Choroid plexus epithelial cell (primary cell): ENCODE results near the gene PGM5.
A peak's percentile ranks its signal among the peaks of the same experiment; 100 is the strongest.
"Not testable (repeated sequence)": the region's sequence is repeated elsewhere in the genome, so short reads cannot be mapped to it uniquely, and the experiment has no call there.

Source experiments
- DNase-seq: peaks from one replicate; pipeline ENCODE4 v3.0.0-alpha.2; 2010; ENCODE audit warnings: low read depth
- H3K4me3 ChIP-seq: 2 replicates; pipeline ENCODE4 v1.5.1; 2011; ENCODE audit warnings: low read depth, mild to moderate bottlenecking, control low read depth, low read length, moderate library complexity

PGM5 gene

GRCh38 chr9:68356380-68357118 lies at the start of gene PGM5:
Gene PGM5, plus strand, starts transcription at chr9:68356611. Its CDS starts 517 bp downstream, at chr9:68357128.
- DNase-seq: not testable (repeated sequence)
- H3K4me3 ChIP-seq: peak within 1 kb of the TSS; percentile 43

- not testable (repeated sequence) for H3K4me3 ChIP-seq, DNase-seq
Measured at GRCh38 chr9:68307127-68307526, 49.3 kb upstream of the PGM5 start.

- not testable (repeated sequence) for DNase-seq, H3K4me3 ChIP-seq
Measured at GRCh38 chr9:68307654-68308053, 48.8 kb upstream of the PGM5 start.

DNA sequence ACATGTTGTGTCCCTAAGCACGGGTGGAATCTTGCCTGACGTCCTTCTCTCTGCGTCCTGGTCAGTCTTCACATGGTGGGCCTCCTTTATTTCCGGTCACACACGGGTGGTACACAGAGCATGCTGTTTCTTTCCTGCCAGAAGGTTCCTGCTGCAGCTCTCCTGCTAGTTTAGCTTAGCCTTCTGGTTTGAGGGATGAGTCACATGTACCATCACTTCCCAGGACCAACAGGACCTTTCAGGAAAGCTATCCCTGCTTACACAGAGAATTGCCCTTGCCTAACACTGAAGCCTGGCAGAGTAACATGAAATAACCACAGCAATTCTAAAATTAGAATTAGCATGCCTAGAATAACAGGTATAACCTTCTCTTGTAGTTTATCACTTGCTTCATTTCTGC lies 45.2 kb upstream of the PGM5 start:
- not testable (repeated sequence) for DNase-seq, H3K4me3 ChIP-seq

DNA sequence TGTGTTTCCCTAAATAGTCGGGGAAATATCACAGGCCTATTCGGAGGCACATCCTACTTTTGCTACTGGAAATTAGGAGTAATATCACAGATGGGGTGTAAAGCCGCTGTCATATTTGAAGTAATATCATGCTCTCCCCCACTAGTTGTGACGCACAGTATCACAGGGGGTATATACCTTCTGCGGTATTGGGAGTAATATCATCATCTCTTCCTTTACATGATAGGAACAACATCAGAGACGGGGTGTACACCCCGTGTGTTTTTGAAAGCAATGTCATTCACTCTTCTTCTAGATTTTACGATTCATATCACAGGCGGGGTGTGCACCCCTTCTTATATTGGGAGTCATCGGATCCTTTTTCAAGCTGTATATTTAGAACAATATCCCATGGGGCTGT lies 38.2 kb upstream of the PGM5 start:
- not testable (repeated sequence) for H3K4me3 ChIP-seq, DNase-seq

DNA sequence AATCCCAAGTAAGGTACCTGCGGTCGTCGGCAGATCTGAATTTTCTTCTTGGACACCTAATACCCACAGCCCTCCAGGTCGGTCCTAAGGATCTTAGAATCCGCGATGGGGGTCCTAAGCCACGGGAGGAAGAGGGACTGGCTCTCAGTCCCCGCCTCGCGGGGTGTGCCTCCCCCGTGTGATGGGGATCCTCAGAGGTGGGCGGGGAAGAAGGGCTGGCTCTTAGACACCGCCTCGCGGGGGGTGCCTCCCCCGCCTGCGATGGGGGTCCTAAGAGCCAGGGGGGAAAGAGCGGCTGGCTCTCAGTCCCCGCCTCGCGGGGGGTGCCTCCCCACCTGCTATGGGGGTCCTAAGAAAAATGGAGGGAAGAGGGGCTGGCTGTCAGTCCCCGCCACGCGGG lies 32.7 kb upstream of the PGM5 start:
- H3K4me3 ChIP-seq, DNase-seq: not testable (repeated sequence)

GRCh38 chr9:68324518-68324917 lies 31.9 kb upstream of the PGM5 start:
- not testable (repeated sequence) for DNase-seq, H3K4me3 ChIP-seq

- H3K4me3 ChIP-seq, DNase-seq: not testable (repeated sequence)
Measured at GRCh38 chr9:68329106-68329505, 27.3 kb upstream of the PGM5 start.

DNA sequence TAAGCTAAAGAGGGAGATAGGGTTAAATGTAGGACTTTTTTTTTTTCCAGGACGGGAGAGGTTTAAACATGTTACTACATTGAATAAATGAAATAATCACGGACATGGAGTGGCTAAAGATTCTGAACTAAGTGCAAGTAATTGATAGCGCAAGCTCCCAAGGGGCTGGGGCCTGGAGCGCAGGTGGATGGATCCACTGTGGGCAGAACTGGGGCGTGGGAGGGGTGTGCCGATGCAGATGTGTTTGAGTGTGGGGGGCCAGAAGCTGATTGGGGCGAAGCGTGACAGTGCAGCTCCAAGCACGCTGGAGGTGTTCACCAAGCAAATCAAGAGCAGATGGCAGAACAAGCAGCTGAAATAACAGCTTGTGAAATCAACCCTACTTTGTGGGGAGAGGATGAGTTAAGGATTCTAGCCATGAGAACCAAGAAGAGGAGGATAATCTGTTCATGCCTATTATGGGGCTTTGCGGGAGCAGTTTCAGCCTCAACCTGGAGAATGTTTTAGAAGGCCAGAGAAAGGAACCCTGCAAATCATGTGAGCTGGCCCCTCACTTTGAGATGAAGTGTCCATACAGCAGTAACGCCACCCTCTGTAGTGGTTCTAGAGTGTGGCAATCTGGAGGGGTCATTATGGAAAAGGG lies 25.8 kb upstream of the PGM5 start:
- DNase-seq, H3K4me3 ChIP-seq: not testable (repeated sequence)

- not testable (repeated sequence) for H3K4me3 ChIP-seq, DNase-seq
Measured at GRCh38 chr9:68332122-68332521, 24.3 kb upstream of the PGM5 start.

DNA sequence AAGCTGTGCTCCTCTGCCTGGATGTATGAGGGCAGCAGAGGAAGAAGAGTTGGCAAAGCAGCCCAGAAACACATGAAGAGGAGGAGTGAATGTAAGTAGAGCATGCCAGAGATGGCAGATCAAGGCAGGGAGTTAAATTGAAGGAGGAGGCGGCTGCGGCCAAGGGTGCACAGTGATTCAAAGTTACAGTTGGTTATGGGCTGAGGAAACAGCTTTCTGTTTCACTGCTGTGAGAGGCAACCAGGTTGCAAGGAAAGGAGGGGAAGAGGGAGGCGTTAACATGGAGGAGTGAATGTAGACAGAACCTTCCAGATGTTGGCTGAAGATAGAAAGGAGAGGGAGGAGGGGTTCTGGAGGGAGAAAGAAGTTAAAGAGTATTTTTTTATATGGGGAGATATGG lies 20.5 kb upstream of the PGM5 start:
- H3K4me3 ChIP-seq: not testable (repeated sequence)

GRCh38 chr9:68336639-68337339 lies 19.6 kb upstream of the PGM5 start:
- not testable (repeated sequence) for DNase-seq

More for the DNA sequence above, 20.5 kb upstream of the PGM5 start:
- not testable (repeated sequence) for DNase-seq

GRCh38 chr9:68338000-68338399 lies 18.4 kb upstream of the PGM5 start:
- not testable (repeated sequence) for H3K4me3 ChIP-seq, DNase-seq

More at GRCh38 chr9:68336639-68337339, 19.6 kb upstream of the PGM5 start:
- H3K4me3 ChIP-seq: not testable (repeated sequence)

GRCh38 chr9:68342265-68343025 lies 14.0 kb upstream of the PGM5 start:
- H3K4me3 ChIP-seq, DNase-seq: not testable (repeated sequence)

DNA sequence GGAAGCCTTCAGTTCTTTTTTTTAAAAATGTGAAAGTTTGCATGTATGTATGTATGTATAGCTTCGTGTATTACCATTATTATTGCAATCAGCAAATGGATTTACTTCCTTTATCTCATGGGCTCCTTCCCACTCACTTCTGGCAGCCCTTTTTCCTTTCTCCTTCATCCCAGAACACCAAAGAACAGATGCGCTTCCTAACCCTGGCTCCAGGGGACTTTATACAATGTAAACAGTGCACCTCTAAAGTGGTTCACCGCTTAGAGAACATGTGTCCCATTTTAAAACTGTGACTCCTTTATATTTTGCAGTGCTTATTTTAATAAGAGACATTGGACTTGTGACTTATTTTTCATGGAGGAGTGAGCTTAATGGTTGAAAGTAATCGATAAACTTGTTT lies 13.2 kb upstream of the PGM5 start:
- not testable (repeated sequence) for H3K4me3 ChIP-seq, DNase-seq

GRCh38 chr9:68343992-68344391 lies 12.4 kb upstream of the PGM5 start:
- H3K4me3 ChIP-seq, DNase-seq: not testable (repeated sequence)

DNA sequence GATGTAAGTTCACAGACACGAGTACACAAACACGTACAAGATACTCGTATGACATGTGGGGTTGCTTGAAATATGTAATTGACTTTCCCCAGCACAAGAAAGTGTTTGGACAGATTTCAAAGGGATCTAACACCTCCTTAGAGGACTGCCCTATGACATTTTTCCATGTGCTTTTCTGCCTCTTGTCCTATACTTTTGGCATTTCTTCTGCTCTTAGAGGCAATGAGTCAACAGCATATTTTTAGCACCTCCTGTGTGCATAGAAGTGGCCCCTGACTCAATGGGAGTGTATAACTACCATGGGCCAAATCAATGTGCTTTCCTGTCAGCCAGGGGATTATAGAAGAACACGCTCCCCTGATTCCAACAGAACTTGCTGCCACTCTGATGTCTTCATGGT lies 4.7 kb upstream of the PGM5 start:
- not testable (repeated sequence) for DNase-seq, H3K4me3 ChIP-seq

- not testable (repeated sequence) for H3K4me3 ChIP-seq
Measured at GRCh38 chr9:68355993-68356379, 425 bp upstream of the PGM5 start.

DNA sequence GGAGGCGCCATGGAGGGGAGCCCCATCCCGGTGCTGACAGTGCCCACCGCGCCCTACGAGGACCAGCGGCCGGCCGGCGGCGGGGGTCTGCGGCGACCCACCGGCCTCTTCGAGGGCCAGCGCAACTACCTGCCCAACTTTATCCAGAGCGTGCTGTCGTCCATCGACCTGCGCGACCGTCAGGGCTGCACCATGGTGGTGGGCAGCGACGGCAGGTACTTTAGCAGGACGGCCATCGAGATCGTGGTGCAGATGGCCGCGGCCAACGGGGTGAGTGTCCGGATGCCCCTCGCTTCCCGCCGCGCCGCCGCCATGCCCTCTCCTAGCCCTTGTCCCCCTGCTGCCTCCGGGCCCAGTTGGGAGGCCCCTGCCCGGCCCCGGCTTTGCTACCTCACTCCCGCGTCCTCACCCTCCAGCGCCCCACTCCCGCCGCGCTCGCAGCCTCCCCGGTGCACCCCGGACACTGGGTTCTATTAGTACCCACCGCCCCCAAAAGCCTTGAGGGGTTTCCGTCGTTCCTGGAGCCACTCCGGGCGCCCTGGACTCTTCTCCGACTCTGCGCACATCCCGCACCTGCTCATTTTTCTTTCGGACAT lies 806 bp downstream of the PGM5 start:
- not testable (repeated sequence) for DNase-seq
- peak overlapping the region; percentile 43 for H3K4me3 ChIP-seq

More at GRCh38 chr9:68355993-68356379, 425 bp upstream of the PGM5 start:
- not testable (repeated sequence) for DNase-seq
